ENCODE results near the gene CTSL.

- TF ChIP-seq EP300 (IDR thresholded peaks at IDR 0.05) = no peak
- TF ChIP-seq CTCF (IDR thresholded peaks at IDR 0.05) = no peak
- no peak for TF ChIP-seq POLR2A (IDR thresholded peaks at IDR 0.05)
These were observed 18.0 kb upstream of the CTSL start for GRCh38 chr9:87707805-87708506.
